AG04449 (cell line): ENCODE results near the gene AIG1.

Source experiments
- CTCF ChIA-PET: fragments of 350-600 bp; formaldehyde crosslinking; extraction: SDS; loops from one replicate; lab custom pipeline; 2021; ENCODE audit warnings: antibody characterized with exemption; lab: Yijun Ruan, JAX
- POLR2A ChIA-PET: fragments of 400-600, 350-600 bp; formaldehyde crosslinking; extraction: SDS; loops from one replicate; lab custom pipeline; 2020; ENCODE audit warnings: antibody characterized with exemption, inconsistent platforms; lab: Yijun Ruan, JAX
- DNase-seq: peaks from one replicate; pipeline ENCODE4 v3.0.0-alpha.2; 2010; ENCODE audit warnings: low read depth, low spot score
- H3K4me3 ChIP-seq: 2 replicates; pipeline ENCODE4 v1.5.1; 2011; ENCODE audit warnings: low read depth, mild to moderate bottlenecking, control low read depth, low read length
- TF ChIP-seq, protein P1 (sequence below): IDR thresholded peaks from one replicate; pipeline ENCODE4 v1.5.1; 2011; ENCODE audit warnings: mild to moderate bottlenecking, moderate library complexity, low read length, control low read depth, inconsistent platforms; ENCODE audit not compliant: insufficient read depth; ENCODE audit errors: missing control alignments

AIG1 gene

DNA sequence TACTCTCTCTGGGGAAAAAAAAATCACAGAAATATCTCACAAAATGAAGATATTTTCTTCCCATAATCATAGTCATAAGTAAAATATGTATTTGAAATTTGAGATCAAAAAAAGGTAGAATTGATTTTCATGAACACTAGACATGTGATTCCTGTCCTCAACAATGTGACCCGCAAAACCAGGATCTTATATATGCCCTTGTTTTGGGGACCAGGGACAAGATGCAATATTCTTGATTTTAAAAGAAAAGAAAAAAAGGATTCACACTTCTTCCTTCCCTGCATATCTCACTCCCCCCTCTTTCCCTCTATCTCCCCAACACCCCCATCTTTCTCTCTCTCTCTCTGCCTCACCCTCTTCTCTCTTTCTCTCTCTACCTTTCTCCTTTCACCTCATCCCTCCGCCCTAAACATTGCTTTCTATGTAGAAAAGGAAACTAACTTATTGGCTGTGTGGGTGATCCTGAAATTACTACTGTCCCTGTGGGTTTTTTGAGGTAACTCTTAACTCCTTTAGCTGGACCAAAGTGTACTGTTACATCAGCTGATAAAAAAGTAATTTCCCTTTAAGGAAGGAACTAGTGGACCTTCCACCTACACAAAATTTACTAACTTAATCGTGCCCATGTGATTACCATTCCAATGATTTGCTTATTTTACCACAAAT is 85.6 kb downstream of the AIG1 start:
- no peak for DNase-seq
- H3K4me3 ChIP-seq = no peak overlapping the region
- ChIA-PET CTCF (no interaction called here), POLR2A (no interaction called here)
- TF ChIP-seq, protein P1, sequence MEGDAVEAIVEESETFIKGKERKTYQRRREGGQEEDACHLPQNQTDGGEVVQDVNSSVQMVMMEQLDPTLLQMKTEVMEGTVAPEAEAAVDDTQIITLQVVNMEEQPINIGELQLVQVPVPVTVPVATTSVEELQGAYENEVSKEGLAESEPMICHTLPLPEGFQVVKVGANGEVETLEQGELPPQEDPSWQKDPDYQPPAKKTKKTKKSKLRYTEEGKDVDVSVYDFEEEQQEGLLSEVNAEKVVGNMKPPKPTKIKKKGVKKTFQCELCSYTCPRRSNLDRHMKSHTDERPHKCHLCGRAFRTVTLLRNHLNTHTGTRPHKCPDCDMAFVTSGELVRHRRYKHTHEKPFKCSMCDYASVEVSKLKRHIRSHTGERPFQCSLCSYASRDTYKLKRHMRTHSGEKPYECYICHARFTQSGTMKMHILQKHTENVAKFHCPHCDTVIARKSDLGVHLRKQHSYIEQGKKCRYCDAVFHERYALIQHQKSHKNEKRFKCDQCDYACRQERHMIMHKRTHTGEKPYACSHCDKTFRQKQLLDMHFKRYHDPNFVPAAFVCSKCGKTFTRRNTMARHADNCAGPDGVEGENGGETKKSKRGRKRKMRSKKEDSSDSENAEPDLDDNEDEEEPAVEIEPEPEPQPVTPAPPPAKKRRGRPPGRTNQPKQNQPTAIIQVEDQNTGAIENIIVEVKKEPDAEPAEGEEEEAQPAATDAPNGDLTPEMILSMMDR = no peak

- POLR2A ChIA-PET = interaction anchor here (0.7 kb wide), 1 partner anchor 18 kb away, joined by 4 read pairs; no protein-coding TSS in a partner anchor
- DNase-seq = peak; percentile 28
- no peak overlapping the region for H3K4me3 ChIP-seq
- TF ChIP-seq, protein P1 = no peak
- CTCF ChIA-PET = no interaction called here
These were observed 89.1 kb downstream of the AIG1 start for GRCh38 chr6:143149771-143150170.

- DNase-seq = no peak
- ChIA-PET CTCF (no interaction called here), POLR2A (no interaction called here)
- TF ChIP-seq, protein P1 = no peak
- H3K4me3 ChIP-seq = no peak overlapping the region
These were observed 89.6 kb downstream of the AIG1 start for GRCh38 chr6:143150281-143150680.

DNA sequence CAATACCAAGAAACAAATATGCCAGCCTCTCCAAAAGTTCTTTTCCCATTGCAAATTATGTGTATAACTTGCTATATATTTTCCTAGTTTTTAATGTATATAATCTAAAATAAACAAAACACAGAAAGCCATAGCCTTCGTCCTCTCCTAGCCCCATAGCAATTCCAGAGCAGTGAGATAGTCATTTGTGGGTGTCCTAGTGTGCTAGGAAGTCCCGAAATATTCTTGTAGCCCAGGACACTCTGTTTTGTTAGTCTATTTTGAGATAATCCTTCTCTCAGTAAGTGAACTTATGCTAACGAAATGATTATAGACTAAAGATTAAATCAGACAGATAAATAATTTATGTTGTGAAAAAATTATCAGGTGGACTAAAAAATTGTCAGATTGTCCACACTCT is 90.7 kb downstream of the AIG1 start:
- POLR2A ChIA-PET = no interaction called here
- CTCF ChIA-PET = no interaction called here
- DNase-seq = no peak
- no peak overlapping the region for H3K4me3 ChIP-seq
- TF ChIP-seq, protein P1 = no peak

GRCh38 chr6:143155681-143156080 is 95.0 kb downstream of the AIG1 start:
- TF ChIP-seq, protein P1 = no peak
- ChIA-PET POLR2A (no interaction called here), CTCF (no interaction called here)
- H3K4me3 ChIP-seq = no peak overlapping the region
- no peak for DNase-seq

- DNase-seq = no peak
- H3K4me3 ChIP-seq = no peak overlapping the region
- ChIA-PET CTCF (interaction anchor here (1.4 to 2.4 kb wide), 2 partner anchors 270 to 465 kb away, joined by 3 to 8 read pairs; no protein-coding TSS in a partner anchor), POLR2A (no interaction called here)
- TF ChIP-seq, protein P1 = no peak
These were observed 96.4 kb downstream of the AIG1 start for GRCh38 chr6:143157131-143157530.
